D721Med (cell line): ENCODE measurements around the gene MID1IP1.

Experiments used
- DNase-seq: peaks from one replicate; pipeline ENCODE4 v3.0.0; 2011; ENCODE audit warnings: low spot score; ENCODE audit not compliant: insufficient read length
- FAIRE-seq: peaks from 2 replicates; lab custom pipeline; 2011; peaks lifted over from hg19 to GRCh38; lab: Jason Lieb, UNC
- CTCF ChIP-seq: IDR thresholded peaks from 2 replicates; pipeline ENCODE4 v1.5.1; 2012; ENCODE audit warnings: mild to moderate bottlenecking, control low read depth; ENCODE audit not compliant: insufficient read depth; ENCODE audit errors: missing control alignments

The MID1IP1 gene

GRCh38 chrX:38804682-38805431 is 3.6 kb downstream of the MID1IP1 start:
- no peak for TF ChIP-seq CTCF
- FAIRE-seq: no peak
- no peak for DNase-seq

GRCh38 chrX:38805432-38806389 is 4.5 kb downstream of the MID1IP1 start:
- FAIRE-seq: no peak
- TF ChIP-seq CTCF: no peak
- DNase-seq: no peak

GRCh38 chrX:38806875-38807621 is 5.8 kb downstream of the MID1IP1 start:
- TF ChIP-seq CTCF: no peak
- FAIRE-seq (no peak), DNase-seq (no peak)

GRCh38 chrX:38807873-38808272 is 6.6 kb downstream of the MID1IP1 start:
- TF ChIP-seq CTCF: no peak
- FAIRE-seq (no peak), DNase-seq (no peak)

GRCh38 chrX:38811515-38812243 is 10.4 kb downstream of the MID1IP1 start:
- TF ChIP-seq CTCF: no peak
- FAIRE-seq: no peak

GRCh38 chrX:38816155-38816554 is 14.9 kb downstream of the MID1IP1 start:
- DNase-seq: no peak
- no peak for FAIRE-seq
- no peak for TF ChIP-seq CTCF

More at GRCh38 chrX:38811515-38812243, 10.4 kb downstream of the MID1IP1 start:
- no peak for DNase-seq
